Gastroesophageal sphincter (tissue), 3 donors: Measurements from ENCODE around the gene MEA1.

Experiments
- POLR2A ChIP-seq, 2 donors: fragments of 450-650 bp; IDR thresholded peaks; one replicate each; pipeline ENCODE4 v1.6.1; 2017; ENCODE audit warnings: antibody characterized with exemption in 2 of 2, mild to moderate bottlenecking in 2 of 2, moderate library complexity in 1 of 2
- TF ChIP-seq, protein P1 (sequence below), 4 experiments: fragments of 200-600 bp in 2 of 4; fragments of 450-650 bp in 2 of 4; sonication (generic) in 1 of 4; IDR thresholded peaks; one replicate each; pipeline ENCODE4 v1.5.1; 2017 to 2019; ENCODE audit warnings: antibody characterized with exemption in 4 of 4, mild to moderate bottlenecking in 2 of 4, moderate library complexity in 2 of 4

DNA sequence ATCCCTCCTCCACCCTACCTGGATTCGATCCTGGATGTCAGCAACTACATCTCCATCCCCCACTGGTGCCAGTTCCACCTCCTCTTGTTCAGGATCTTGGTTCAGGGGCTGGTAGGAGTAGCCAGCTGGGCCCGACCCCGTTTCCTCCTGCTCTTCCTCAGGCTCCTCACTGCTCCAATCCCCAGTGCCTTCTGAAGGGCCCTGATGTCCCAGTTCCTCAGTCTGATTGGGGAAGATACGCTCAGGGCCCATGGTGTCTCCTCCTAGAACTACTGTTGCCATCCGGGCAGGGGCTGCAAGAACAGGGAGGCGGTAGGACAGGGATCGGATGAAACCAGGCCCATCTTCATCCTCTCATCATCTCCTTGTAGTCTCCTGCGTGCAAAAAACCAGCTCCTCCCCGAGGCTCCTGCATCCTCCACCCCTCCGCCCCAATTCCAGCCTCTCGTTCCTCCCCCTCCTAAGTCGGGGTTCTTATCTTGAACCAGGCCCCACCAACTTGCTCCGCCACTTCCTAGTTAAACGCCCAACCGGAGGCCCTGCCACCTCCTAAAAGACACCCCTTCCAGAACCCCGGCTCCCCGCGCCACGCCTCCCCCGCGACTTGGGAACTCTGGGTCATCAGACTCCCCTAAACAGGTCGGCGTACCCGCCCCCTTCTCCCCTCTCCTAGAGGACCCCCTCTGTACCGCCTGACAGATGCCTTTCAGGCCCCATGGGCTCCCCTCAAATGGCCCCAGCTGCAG lies 476 bp downstream of the MEA1 start:
- no peak for TF ChIP-seq POLR2A (IDR thresholded peaks at IDR 0.05)
- TF ChIP-seq, protein P1, sequence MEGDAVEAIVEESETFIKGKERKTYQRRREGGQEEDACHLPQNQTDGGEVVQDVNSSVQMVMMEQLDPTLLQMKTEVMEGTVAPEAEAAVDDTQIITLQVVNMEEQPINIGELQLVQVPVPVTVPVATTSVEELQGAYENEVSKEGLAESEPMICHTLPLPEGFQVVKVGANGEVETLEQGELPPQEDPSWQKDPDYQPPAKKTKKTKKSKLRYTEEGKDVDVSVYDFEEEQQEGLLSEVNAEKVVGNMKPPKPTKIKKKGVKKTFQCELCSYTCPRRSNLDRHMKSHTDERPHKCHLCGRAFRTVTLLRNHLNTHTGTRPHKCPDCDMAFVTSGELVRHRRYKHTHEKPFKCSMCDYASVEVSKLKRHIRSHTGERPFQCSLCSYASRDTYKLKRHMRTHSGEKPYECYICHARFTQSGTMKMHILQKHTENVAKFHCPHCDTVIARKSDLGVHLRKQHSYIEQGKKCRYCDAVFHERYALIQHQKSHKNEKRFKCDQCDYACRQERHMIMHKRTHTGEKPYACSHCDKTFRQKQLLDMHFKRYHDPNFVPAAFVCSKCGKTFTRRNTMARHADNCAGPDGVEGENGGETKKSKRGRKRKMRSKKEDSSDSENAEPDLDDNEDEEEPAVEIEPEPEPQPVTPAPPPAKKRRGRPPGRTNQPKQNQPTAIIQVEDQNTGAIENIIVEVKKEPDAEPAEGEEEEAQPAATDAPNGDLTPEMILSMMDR (IDR thresholded peaks at IDR 0.05) = no peak
